ENCODE data around the gene XYLT1.

The XYLT1 gene

DNA sequence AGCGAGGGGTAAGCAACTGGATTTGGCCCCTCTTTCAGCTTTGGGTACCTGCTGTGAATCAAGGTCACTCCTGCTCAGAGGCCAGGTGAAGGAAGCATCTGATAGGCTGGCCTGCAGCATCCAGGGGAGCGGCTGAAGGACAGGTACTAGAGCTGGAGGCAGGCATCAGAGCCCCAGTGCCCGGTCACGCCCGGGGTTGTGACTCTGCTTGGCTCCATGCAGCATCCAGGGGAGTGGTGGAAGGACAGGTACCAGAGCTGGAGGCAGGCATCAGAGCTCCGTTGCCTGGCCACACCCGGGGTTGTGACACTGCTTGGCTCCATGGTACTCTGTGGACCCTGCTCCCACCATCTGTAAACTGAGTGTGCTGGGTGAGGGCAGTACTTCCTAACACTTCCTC is 189.7 kb downstream of the XYLT1 start:
- no peak for TF ChIP-seq POLR2AphosphoS5 (IDR thresholded peaks at IDR 0.05; ENCODE audit: low read depth, low read length)
- no peak for TF ChIP-seq SPI1 (IDR thresholded peaks at IDR 0.05; ENCODE audit: low read depth, low read length)
- no peak for TF ChIP-seq POLR2A (IDR thresholded peaks at IDR 0.05; ENCODE audit: low read depth, low read length)
- TF ChIP-seq POU2F2 (IDR thresholded peaks at IDR 0.05; ENCODE audit: low read depth, low read length): no peak
- TF ChIP-seq TAF1 (IDR thresholded peaks at IDR 0.05; ENCODE audit: low read depth, low read length): no peak
- no peak for TF ChIP-seq PAX5 (IDR thresholded peaks at IDR 0.05; ENCODE audit: insufficient read depth, low read length, severe bottlenecking)
- DNase-seq (ENCODE audit: insufficient read length, low spot score): no peak
- FAIRE-seq: no peak

DNA sequence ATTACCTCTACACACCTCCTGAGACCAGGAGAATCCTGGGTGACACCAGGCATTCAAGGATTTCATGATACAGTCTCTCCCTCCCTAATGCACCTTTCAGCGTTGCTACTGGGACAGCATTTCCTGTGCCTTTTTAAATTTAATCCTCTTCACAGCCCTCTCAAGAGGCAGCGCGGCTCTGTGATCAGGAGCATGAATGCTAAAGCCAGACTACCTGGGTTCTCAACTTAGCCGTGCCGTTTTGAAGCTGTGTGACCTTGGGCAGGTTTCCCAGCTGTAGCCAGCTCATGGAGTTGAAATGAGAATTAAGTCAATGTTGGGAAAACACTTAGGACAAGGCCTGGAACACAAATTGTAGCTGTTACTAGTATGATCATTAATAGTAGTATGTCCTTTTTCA is 191.8 kb downstream of the XYLT1 start:
- no peak for TF ChIP-seq TAF1 (IDR thresholded peaks at IDR 0.05; ENCODE audit: low read depth, low read length)
- TF ChIP-seq POU2F2 (IDR thresholded peaks at IDR 0.05; ENCODE audit: low read depth, low read length): no peak
- no peak for TF ChIP-seq SPI1 (IDR thresholded peaks at IDR 0.05; ENCODE audit: low read depth, low read length)
- TF ChIP-seq POLR2AphosphoS5 (IDR thresholded peaks at IDR 0.05; ENCODE audit: low read depth, low read length): no peak
- no peak for TF ChIP-seq PAX5 (IDR thresholded peaks at IDR 0.05; ENCODE audit: insufficient read depth, low read length, severe bottlenecking)
- TF ChIP-seq POLR2A (IDR thresholded peaks at IDR 0.05; ENCODE audit: low read depth, low read length): no peak
- no peak for FAIRE-seq
- DNase-seq (ENCODE audit: insufficient read length, low spot score): no peak

DNA sequence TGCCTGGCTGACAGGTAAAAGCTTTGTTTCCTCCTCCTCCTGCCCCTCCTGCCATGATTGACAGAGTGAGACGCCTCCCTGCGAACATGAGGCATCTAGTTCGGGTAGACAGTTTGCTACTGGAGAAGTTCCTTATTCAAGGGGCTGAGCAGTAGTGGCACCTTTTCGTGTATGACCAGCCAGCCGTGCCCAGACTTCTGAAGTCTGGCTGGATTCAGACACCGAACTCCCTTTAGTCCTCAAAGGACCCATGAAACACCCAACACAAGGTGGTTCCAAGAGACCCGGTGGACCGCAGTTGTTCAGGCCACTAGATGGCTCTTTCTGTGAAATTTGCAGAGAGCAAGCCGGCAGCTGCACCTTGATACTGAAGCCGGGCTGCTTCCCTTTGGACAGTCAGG is 192.8 kb downstream of the XYLT1 start:
- FAIRE-seq (peak; percentile 57), DNase-seq (ENCODE audit: insufficient read length, low spot score) (no peak)
- TF ChIP-seq POU2F2 (IDR thresholded peaks at IDR 0.05; ENCODE audit: low read depth, low read length): no peak

DNA sequence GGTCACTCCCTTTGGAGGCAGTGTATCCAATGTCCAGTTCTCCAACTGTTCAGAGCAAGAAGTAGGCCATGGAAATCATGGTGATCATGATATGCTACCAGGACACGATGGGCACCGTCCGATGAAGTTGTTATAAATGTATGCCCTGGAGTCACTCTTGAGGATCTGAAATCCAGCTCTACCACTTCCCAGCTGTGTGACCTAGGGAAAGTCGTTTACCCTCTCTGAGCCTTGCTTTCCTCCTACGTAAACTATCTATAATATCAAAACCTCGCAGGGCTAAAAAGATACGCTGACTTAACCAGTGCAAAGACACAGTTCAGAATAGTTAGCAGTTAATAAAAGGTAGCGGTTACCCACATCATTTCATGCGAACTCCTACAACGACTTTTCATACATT is 194.2 kb downstream of the XYLT1 start:
- no peak for FAIRE-seq
- TF ChIP-seq POLR2AphosphoS5 (IDR thresholded peaks at IDR 0.05; ENCODE audit: low read depth, low read length): no peak
- TF ChIP-seq POU2F2 (IDR thresholded peaks at IDR 0.05; ENCODE audit: low read depth, low read length): no peak
- TF ChIP-seq PAX5 (IDR thresholded peaks at IDR 0.05; ENCODE audit: insufficient read depth, low read length, severe bottlenecking): no peak
- no peak for TF ChIP-seq TAF1 (IDR thresholded peaks at IDR 0.05; ENCODE audit: low read depth, low read length)
- no peak for TF ChIP-seq SPI1 (IDR thresholded peaks at IDR 0.05; ENCODE audit: low read depth, low read length)
- TF ChIP-seq POLR2A (IDR thresholded peaks at IDR 0.05; ENCODE audit: low read depth, low read length): no peak
- DNase-seq (ENCODE audit: insufficient read length, low spot score): no peak

DNA sequence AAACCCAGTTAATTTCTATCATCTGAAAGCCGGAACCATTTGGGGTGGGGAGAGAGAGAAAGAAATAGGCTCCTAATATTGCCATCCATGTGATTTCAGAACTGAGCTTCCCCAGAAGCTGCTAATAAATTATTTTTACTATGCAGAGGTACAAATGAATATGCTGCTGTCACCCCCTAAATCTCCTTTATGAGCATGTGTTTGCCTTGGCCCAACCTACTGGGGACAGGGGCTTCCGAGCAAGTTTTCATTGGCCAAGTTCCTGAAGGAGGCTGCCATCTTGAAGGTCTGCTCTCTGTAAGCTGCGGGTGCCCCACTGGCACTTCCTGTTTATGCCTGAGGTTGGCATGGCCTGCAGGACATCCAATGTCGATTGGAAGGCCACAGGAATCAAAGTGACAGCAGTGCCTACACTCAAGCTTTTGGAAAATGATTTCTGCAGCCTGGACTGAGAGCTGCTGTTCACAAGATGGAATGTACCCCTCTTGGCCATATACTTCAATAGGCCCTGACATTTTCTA is 194.7 kb downstream of the XYLT1 start:
- TF ChIP-seq POLR2A (IDR thresholded peaks at IDR 0.05; ENCODE audit: low read depth, low read length) (no peak), SPI1 (IDR thresholded peaks at IDR 0.05; ENCODE audit: low read depth, low read length) (peak; percentile 29; the same call in 1 of the 2 replicates)
- DNase-seq (ENCODE audit: insufficient read length, low spot score): no peak
- no peak for FAIRE-seq

DNA sequence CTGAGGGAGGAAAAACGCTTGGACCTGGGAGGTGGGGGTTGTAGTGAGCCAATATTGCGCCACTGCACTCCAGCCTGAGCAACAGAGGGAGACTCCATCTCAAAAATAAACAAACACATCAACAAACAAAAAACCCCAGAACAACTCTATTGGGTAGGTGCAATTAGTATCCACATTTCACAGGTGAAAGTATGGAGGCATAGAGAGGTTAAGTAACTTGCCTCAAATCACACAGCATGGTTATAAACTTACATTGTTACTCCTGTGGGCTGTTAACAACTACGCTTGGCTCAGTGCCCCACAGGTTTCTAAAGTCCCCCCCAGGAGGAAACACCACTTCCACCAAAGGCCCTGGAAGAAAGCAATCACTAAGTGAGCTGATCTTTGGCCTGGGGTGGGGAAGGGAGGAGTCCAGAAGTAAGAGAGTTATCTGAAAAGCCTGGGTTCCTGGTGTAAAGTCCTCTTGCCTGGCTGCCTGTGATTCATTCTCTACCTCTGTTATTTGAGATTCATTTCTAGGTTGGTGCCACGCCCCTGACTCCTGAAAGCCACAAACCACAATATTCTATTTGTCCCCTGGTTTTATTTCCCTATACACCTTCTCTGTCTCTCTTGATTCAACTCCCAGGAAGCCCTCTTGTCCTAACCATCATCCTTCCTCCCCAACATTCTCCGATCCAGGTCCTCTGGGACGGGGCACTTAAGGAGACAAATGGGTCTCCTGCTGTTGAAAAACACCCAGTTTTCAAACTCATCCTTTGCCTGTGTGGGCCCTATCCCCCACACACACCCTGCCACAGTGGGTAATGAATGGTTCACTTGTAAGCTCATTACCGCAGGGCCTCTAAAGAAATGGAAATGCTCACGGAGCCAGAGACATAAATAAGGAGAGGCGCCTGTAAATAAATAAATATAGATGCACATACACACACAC is 195.4 kb downstream of the XYLT1 start:
- TF ChIP-seq POLR2AphosphoS5 (IDR thresholded peaks at IDR 0.05; ENCODE audit: low read depth, low read length): no peak
- no peak for TF ChIP-seq TAF1 (IDR thresholded peaks at IDR 0.05; ENCODE audit: low read depth, low read length)
- TF ChIP-seq POU2F2 (IDR thresholded peaks at IDR 0.05; ENCODE audit: low read depth, low read length): no peak
- no peak for TF ChIP-seq PAX5 (IDR thresholded peaks at IDR 0.05; ENCODE audit: insufficient read depth, low read length, severe bottlenecking)
- TF ChIP-seq POLR2A (IDR thresholded peaks at IDR 0.05; ENCODE audit: low read depth, low read length): no peak
- TF ChIP-seq SPI1 (IDR thresholded peaks at IDR 0.05; ENCODE audit: low read depth, low read length): no peak
- DNase-seq (ENCODE audit: insufficient read length, low spot score): no peak
- no peak for FAIRE-seq

DNA sequence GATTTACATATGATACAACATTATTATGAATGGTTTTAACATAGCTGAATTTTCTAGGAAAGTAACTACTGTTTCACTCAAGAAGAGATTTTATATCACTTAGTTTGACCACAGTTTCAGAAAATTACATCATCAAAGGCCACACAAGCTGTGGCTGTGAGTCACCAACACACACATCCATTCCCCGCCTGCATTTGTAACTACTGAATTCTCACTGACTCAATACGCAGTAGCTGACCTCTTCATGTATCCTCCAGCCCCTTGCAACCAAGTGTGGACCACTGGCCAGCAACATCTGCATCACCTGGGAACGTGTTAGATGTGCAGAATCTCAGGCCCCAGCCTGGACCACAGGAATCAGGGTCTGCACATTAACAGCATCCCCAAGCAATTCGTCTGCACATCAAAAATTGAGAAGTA is 197.6 kb downstream of the XYLT1 start:
- no peak for DNase-seq (ENCODE audit: insufficient read length, low spot score)
- FAIRE-seq: no peak
- TF ChIP-seq POLR2AphosphoS5 (IDR thresholded peaks at IDR 0.05; ENCODE audit: low read depth, low read length) (no peak), POLR2A (IDR thresholded peaks at IDR 0.05; ENCODE audit: low read depth, low read length) (no peak), PAX5 (IDR thresholded peaks at IDR 0.05; ENCODE audit: insufficient read depth, low read length, severe bottlenecking) (no peak), POU2F2 (IDR thresholded peaks at IDR 0.05; ENCODE audit: low read depth, low read length) (no peak), SPI1 (IDR thresholded peaks at IDR 0.05; ENCODE audit: low read depth, low read length) (no peak)

DNA sequence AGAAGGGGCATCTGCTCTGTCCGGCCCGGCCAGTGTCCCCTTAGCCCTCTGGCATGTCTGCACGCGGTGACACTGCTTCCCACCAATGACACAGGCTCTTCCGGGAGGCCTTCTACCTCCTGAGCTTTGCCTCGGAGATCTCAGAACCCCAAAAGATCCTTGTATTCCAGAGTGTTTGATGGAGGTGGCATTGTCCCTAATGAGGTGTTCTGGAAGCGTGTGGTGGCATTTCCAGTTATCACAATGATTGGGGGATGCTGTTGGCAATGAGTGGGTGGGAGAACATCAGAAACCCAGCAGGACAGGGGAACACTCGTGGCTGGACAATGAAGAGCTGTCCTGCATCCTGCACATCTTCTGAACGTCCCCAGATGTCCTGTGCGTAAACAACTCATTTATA is 198.0 kb downstream of the XYLT1 start:
- FAIRE-seq (no peak), DNase-seq (ENCODE audit: insufficient read length, low spot score) (no peak)
- no peak for TF ChIP-seq SPI1 (IDR thresholded peaks at IDR 0.05; ENCODE audit: low read depth, low read length)
- no peak for TF ChIP-seq PAX5 (IDR thresholded peaks at IDR 0.05; ENCODE audit: insufficient read depth, low read length, severe bottlenecking)
- TF ChIP-seq POLR2AphosphoS5 (IDR thresholded peaks at IDR 0.05; ENCODE audit: low read depth, low read length): no peak
- TF ChIP-seq TAF1 (IDR thresholded peaks at IDR 0.05; ENCODE audit: low read depth, low read length): no peak

DNA sequence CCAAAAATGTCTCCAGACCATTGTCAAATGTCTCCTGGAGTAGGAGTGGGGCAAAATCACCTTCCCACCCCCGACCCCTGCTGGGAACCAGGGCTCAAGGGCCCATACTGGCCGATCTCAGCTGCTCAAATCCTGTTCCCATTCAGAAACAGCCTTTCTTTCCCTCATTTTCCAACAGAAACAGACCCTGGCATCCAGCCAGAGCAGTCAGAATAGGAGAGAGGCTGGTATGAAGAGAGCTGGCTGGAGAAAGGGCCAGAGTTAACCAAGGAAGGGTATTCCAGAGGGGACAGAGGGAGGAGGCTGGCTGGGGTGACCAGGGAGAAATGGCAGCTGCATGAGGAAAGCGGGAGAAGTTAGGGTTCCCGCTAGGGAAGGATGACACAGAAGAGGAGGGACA is 199.1 kb downstream of the XYLT1 start:
- TF ChIP-seq POLR2A (IDR thresholded peaks at IDR 0.05; ENCODE audit: low read depth, low read length): no peak
- TF ChIP-seq SPI1 (IDR thresholded peaks at IDR 0.05; ENCODE audit: low read depth, low read length): no peak
- no peak for TF ChIP-seq TAF1 (IDR thresholded peaks at IDR 0.05; ENCODE audit: low read depth, low read length)
- TF ChIP-seq POLR2AphosphoS5 (IDR thresholded peaks at IDR 0.05; ENCODE audit: low read depth, low read length): no peak
- TF ChIP-seq POU2F2 (IDR thresholded peaks at IDR 0.05; ENCODE audit: low read depth, low read length): no peak
- no peak for TF ChIP-seq PAX5 (IDR thresholded peaks at IDR 0.05; ENCODE audit: insufficient read depth, low read length, severe bottlenecking)
- no peak for DNase-seq (ENCODE audit: insufficient read length, low spot score)
- no peak for FAIRE-seq

DNA sequence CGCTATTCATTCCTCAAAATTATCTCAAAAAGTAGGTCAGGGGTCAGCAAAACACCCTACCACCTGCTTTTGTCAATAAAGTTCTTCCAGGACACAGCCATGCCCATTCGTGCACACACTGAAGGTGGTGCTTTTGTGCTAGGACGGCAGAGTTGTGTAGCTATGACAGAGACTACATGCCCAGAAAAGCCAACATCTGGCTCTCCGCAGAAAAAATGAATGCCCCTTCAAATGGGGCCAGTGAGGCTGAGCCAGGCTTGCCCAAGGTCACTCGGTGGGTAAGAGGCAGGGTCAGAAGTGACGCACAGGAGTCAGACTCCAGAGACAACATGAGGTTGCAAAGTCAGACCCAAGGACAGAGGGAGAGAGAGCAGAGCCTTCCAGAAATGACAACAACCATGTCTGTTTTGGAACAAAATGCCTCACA is 200.1 kb downstream of the XYLT1 start:
- FAIRE-seq: no peak
- DNase-seq (ENCODE audit: insufficient read length, low spot score): no peak

More for the DNA sequence above, 200.1 kb downstream of the XYLT1 start:
- TF ChIP-seq POLR2AphosphoS5 (IDR thresholded peaks at IDR 0.05; ENCODE audit: low read depth, low read length) (no peak), PAX5 (IDR thresholded peaks at IDR 0.05; ENCODE audit: insufficient read depth, low read length, severe bottlenecking) (no peak), POU2F2 (IDR thresholded peaks at IDR 0.05; ENCODE audit: low read depth, low read length) (no peak), TAF1 (IDR thresholded peaks at IDR 0.05; ENCODE audit: low read depth, low read length) (no peak), POLR2A (IDR thresholded peaks at IDR 0.05; ENCODE audit: low read depth, low read length) (no peak), SPI1 (IDR thresholded peaks at IDR 0.05; ENCODE audit: low read depth, low read length) (no peak)
